Measurements from ENCODE around the gene MBD5.

The MBD5 gene

DNA sequence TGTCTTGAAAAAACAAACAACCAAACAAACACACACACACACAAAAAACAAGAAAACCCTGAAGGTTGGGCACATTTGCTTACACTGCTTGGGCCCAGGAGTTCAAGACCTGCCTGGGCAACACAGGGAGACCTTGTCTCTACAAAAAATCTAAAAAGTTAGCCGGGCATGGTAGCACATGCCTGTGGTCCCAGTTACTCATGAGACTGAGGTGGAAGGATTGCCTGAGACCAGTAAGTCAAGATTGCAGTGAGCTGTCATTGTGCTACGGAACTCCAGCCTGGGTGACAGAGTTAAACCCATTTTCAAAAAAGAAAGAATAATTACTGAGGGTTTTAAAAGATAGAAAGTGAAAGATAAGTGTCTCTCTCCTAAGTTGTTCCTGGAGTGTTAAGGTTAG, 103.4 kb downstream of the MBD5 start:
- no peak for DNase-seq (ENCODE audit: low spot score)

DNA sequence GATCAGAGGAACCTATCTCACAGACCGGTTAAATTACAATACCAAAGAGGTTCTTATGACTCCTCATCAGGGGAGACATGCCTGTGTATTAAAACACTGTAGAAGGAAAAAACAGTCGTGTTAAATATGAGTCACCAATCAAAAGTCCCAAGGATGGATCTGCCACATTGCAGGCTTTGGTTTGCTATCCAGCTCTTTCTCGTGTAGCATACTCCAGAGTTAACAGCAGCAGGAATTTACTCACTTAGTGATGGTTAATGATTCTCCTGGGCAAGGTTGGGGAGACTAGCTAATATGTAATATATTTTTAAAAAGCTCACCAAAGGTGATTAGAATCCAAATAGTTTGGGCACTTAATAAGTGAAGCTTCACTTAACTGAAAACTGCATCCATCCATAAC, 109.7 kb downstream of the MBD5 start:
- peak; percentile 26 for DNase-seq (ENCODE audit: low spot score)

DNA sequence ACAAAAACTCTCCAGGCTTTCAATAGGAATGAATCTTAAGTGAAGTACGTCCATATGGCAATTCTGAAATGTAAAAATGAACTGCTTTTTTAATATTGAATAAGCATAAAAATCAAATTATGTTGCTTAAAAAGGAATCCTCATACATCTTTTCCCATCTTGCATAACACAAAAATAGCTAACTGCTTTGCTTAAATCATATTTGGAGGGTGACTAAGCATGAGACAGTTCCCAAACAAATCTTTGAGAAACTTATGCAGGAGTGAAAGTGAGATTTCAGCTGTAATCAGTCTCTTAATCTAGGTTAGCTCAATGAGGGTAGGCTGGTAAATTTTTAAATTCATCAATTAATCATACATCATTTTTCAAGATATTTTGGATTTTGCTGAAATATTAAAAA, 111.5 kb downstream of the MBD5 start:
- DNase-seq (ENCODE audit: low spot score): peak; percentile 46

DNA sequence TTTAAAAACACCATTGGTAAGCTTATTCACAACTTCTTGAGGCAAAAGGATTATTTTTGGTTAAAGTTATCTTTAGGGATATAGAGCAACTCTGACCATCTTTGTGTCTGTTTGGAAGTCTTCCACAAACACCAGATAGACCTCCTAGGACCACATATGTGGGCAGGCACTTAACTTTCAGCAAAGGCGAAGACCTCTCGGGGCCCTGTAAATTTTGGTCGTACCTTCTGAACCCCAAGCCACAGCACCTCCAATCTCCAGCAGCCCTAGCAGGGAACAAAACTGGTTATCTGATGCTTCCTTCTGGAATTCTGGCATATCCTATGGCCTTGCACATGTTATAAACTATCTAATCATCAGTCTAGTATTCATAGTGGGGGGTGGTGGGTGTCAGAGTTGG, 114.8 kb downstream of the MBD5 start:
- DNase-seq (ENCODE audit: low spot score): no peak

DNA sequence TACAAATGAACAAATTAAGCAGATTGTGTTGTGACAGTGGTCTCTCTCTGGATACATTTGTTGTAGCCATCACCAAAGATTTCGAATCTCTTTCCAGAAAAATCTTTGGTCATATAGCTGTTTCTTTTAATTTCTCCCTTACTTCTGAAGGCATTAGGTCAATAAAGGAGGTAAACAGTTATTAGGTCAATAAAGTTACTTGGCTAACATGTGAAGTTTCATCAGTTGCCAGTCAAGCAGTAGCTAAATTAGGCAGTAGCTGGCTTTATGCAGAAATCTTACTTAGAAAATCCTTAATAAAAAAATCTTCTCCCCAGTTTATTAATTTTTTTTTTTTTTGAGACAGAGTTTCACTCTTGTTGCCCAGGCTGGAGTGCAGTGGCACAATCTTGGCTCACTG, 115.5 kb downstream of the MBD5 start:
- no peak for DNase-seq (ENCODE audit: low spot score)

DNA sequence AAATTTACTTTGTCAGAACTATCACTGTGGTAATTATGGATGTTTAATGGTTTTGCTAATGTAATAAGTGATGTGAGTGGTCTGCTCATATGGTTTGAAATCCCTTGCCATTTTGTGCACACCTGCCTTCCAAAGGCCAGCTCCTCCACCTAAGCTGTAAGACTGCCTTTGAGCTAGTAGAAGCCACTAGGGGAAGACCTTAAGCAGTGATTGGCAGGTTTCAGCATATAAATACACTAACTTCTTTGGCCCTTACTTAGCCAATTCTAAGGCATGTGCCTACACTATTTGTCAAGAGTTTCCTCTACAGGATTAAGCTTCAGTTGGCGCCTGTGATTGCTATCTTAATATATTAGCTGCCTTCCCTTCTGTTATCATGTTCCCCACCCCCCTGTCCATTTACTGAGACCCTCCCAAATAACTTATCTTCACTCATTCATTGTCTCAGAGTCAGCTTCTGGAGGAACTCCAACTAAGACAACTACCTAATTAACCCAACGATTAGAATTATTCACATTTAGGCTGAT, 141.1 kb downstream of the MBD5 start:
- DNase-seq (ENCODE audit: low spot score): no peak

DNA sequence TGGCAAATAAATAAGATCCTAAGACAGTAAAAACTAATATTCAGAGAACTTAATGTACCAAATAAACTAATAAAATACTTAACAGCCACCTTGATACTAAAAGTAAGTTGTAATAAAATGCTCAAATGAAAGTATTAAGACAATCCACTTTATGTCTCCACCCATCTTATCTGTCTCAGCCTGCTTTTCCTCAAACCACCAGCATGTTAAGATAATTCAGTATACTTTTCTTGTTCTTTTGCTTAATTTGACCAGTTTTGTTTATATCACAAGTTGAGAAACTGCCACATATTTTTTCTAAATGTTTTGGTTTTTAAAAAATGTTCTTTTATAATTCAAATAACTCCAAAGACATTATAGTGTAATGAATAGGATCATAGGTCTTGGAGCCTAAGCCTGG, 142.0 kb downstream of the MBD5 start:
- no peak for DNase-seq (ENCODE audit: low spot score)

DNA sequence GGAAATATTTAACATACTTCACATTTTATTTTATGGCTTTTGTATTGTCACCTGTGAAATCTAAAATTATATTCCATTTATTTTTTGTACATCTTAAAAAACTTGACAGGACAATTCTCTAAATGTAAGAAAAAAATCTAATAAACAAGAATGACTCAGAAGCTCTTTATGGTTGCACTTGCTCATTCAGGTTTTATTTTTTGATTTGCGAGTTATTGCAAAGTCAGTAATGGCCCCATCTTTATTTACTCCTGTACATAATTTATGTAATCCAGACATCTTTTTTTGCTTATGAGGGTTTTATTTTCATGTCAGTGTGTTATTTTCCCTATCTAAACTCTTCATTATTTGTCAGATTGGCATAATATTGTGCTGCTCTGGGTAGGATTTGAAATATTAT, 145.1 kb downstream of the MBD5 start:
- no peak for DNase-seq (ENCODE audit: low spot score)

DNA sequence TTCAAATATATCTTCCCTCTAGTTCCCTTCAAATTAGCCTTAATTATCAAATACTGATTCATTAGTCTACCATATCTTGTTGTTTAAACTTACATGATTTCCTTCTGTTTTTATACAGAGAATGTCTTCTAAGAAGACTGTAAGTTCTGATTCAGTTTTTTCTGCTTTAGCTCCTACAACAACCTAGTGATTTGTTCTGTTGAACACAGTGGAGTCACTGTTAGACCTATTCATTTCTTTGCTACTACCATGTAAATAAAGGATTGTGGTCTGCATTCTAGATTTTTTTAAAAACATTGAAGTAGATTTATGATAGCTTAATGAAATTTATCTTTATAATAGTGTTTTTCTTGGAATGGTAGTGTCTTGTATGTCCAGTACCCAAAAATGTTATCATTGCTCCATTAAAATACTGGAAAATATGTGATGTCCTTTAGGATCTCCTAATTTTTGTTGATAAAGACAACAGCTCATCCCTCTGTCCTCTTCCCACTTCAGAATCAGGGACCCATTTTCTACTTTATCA, 146.4 kb downstream of the MBD5 start:
- no peak for DNase-seq (ENCODE audit: low spot score)

DNA sequence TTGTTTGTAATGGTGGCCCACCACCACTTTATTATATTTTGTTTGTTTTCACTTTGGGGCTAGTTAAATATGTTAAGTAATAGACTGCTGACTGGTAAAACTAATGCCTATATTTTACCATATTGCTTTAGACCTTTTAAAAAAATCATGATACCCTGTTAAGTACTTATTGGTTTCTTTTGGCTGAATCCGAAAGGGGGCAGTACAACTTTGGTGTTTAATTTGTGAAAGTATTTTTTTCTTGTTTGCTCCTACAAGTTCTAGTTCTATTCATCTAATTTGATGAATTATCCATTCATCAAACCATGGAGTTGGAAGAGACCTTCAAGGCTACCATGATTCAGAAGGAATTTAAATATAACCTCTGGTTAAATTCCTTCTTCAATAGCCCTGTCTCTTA, 147.0 kb downstream of the MBD5 start:
- no peak for DNase-seq (ENCODE audit: low spot score)

DNA sequence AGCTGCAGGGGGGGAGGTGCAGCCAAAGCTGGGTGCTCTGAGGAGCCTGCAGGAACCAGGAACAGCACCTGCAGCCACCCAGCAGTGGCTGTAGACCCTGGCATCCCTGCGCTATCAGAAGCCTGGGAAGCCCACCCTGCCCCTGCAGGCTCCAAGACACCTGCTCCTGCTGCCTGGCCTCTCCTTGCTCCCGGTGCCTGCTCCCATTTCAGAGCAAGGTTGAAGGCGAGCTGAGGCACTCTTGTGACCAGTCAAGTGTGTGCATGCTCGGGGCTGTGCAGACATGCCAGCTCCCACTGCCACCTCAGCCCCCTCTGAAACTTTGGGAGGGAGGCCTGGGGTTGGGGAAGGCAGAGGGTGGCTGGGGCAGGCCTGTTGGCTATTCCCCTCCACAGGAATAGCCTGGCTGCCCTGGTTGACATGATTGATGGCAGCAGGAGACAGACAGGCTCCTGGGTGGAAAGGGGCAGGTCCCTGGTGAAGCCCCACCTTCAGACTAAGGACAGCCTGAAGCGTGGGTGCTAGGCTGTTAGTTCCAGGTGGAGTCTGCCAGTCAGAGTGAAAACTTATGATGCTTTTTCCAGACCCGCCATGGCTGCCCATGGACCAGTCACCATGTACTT, 151.4 kb downstream of the MBD5 start:
- no peak for DNase-seq (ENCODE audit: low spot score)

DNA sequence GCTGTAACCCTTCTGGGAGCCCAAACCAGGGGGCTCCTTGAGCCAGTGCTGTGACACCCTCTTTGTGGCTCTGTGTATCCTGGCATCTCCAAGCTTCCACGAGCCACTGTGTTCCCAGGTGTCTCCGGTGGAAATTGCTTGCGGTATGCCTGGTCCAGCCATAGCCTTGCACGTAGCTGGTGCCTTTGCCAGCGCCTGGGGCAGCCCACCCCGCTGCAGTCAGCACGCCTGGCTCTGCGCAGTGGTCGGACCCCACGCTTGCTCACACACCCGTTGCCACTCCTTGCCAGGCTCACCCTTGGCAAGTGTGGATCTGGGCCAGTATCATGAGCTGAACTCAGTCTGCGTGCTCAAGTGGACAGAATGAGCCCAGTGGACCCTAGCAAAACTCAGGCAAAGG, 152.3 kb downstream of the MBD5 start:
- DNase-seq (ENCODE audit: low spot score): no peak

DNA sequence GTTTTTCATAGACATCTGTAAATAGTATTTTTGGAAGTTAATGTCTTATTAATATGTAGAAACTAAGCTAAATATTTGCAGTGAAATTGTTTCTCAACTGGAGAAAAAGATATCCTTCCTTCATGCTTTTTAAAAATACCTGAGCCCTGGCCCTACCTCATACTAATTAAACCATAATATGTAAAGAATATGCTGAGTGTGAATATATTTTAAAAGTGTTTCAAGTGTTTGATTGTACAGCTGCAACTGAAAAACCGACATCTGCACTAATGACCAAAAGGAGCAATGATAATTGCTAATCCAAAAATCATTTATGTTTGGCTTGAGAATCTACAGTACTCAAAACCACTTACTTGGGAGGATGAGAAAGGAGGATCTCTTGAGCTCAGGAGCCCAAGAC, 156.7 kb downstream of the MBD5 start:
- no peak for DNase-seq (ENCODE audit: low spot score)

DNA sequence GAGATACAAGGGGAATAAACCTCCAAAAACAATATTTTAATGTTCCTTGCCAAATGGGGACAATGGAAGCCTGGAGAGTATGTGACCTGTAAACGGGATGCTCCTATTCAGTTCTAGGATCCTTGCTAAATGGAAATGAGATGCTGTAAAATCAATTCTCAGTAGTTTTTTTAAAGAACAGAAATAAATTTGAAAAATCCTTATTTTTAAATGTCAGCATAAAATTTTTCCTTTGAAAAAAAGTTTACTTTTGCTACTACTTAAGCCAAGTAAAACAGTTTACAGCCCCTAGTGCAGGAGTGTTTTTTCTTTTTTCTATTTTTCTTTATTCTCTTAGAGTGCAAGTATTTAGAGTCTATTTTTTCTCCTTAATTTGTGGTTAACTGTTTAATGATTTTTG, 158.8 kb downstream of the MBD5 start:
- no peak for DNase-seq (ENCODE audit: low spot score)

DNA sequence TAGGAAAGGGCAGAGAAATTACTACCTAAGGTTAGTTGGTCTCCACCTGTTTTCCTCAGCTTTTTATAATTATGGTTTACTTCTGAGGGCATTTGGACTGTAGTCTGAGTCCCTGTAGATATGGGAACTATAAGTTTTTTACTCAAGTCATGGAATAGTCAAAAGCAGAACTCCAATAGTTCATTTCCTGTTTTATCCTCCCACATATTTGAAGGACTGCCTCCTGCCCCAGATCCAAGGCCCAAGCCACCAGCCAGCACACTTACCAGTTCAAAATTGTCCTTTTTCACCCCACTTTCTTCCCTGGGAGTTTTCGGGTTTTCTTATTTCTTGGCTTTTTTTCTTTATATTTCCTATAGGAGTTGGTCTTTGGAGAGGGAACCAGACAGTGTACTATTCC, 164.1 kb downstream of the MBD5 start:
- DNase-seq (ENCODE audit: low spot score): no peak

DNA sequence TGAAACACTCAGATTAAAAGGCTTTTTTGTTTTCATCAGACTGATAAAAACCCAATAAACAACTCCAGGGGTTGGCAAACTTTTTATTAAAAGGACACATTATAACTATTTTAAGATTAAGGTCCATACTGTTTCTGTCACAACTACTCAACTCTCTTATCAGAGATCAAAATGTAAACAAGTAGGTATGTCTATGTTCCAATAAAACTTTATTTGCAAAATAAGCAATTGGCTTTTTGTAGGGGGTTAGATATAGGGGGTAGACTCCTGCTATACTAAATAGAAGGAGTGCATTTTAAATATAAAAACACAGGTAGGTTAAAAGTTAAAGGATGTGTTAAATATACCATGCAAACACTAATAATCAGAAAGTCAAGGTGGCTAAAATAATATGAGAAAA, 174.0 kb downstream of the MBD5 start:
- no peak for DNase-seq (ENCODE audit: low spot score)

DNA sequence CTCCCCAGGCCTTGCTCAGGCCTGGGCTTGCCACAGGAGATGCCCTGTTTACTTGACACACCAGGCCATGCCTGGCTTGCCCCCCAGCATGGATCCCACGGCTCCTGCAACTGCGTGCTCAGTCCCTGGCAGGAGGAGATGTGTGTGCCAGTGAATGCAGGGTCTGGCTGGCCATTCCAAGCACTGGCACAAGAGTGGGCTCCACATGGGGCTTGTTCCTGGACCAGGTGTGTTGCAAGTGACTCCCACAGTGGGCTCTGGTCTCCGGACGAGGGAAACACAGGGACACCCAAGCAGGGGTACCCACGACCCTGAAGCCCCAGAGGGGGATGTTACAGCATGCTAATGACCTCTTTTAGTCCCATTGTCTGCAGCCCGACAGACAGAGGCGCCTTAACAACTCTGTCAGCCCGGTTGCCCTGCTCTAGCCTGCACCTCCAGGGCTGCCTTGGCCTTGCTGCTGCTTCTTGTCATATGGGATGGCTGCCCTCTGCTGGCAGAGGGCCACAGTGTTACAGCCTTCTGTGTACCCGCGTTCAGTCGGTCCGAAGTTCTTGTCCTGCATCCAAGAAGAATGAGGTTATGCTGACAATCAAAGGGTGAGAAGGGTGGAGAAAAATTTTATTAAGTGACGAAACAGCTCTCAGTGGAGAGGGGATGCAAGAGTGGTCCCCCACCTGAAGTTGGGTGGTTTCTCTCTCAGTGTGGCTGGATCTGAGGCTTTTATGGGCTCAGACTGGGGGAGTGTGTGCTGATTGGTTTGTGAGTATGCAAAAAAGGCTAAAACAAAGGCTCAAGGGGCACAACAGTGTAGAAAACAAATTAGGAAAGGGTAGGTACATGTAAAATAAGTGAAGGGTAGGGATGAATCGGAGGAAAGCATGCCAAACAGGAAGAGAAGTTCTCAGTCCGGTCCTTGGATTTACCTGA, 180.4 kb downstream of the MBD5 start:
- DNase-seq (ENCODE audit: low spot score): peak; percentile 24

DNA sequence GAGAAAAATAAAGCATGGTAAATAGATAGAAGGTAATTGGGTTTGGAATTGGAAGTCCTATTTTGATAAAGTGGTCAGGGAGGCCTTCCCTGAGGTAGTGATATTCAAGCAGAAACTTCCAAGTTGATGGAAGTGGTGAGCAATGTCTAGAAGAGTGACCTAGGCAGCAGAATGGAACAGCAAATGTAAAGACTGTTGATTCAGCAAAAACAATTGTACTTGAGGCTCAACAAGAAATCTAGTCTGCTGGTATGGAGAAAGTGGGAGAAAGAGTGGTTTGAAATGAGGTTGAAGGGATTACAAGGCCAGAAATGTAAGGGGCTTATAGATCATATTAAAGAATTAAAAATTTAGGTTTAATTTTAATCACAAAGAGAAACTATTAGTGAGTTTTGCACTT, 181.3 kb downstream of the MBD5 start:
- DNase-seq (ENCODE audit: low spot score): no peak

DNA sequence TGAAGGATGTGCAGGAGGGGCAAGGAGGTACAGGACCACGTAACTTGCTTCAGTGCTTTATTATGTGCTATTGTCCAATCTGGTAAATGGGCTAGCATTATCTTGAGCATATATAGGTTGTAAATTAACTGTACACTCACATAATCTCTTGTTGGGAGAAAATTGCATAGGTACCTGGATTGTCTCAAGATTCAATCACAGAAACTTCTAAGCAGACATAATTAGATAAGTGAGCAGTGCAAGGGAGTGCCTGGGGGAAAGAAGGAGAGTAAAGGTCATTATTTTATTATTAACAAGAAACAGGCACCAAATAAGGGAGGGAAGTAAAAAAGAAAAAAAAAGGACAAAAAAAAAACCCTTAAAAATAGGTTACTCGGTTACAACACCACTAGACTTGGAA, 186.2 kb downstream of the MBD5 start:
- no peak for DNase-seq (ENCODE audit: low spot score)

DNA sequence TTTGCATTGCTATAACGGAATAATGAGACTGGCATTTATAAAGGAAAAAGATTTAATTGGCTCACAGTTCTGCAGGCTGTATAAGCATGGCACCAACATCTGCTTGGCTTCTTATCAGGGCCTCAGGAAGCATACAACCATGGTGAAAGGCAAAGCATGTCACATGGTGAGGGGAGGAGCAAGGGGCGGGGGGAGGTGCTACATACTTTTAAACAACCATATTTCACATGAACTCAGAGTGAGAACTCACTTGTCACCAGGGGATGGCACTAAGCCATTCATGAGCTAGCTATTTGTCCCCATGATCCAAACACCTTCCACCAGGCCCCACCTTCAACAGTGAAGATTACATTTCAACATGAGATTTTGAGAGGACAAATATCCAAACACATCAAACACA, 188.7 kb downstream of the MBD5 start:
- DNase-seq (ENCODE audit: low spot score): no peak

DNA sequence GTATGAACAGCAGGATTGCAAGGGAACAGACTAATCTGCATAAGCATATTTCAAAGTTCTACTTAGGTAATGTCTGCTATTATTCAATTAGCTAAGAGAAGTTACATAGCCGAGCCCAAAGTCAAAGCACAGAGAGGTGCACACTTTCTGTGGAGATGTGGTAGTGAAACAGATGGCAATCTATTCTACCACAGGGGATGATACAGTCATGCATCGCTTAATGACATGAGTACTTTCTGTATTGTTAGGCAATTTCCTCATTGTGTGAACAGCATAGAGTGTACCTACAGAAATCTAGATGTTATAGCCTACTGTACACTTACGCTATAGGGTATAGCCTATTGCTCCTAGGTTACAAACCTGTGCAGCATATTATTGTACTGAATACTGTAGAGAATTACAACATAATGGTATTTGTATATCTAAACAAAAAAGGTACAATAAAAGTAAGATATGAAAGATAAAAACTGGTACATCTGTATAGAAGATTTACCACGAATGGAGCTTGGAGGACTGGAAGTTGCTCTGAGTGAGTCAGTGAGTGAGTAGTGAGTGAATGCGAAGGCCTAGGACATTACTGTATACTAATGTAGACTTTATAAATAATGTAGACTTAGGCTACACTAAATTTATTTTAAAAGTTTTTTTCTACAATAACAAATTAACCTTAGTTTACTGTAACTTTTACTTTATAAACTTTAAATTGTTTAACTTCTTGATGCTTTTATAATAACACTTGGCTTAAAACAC, 197.6 kb downstream of the MBD5 start:
- no peak for DNase-seq (ENCODE audit: low spot score)

DNA sequence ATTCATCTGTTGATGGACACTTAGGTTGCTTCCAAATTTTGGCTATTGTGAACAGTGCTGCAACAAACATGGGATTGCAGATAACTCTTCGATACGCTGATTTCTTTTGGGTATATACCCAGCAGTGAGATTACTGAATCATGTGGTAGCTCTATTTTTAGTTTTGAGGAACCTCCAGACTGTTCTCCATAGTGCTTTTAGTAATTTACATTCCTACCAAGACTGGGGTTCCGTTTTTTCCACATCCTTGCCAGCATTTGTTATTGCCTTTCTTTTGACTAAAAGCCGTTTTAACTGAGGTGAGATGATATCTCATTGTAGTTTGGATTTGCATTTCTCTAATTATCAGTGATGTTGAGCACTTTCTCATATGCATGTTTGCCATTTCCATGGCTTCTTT, 200.3 kb downstream of the MBD5 start:
- DNase-seq (ENCODE audit: low spot score): no peak

DNA sequence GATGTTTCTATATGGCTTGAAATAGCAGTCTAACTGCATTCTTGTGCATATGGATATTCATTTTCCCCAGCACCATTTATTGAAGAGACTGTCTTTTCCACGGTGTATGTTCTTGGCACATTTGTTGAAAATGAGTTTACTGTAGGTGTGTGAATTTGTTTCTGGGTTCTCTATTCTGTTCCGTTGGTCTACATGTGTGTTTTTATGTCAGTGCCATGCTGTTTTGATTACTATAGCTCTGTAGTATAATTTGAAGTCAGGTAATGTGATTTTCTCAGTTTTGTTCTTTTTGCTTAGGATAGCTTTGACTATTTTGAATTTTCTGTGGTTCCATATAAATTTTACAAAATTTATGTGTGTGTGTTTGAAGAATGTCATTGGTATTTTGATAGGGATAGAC, 201.0 kb downstream of the MBD5 start:
- no peak for DNase-seq (ENCODE audit: low spot score)
